ENCODE data around the gene RFPL4A.

DNA sequence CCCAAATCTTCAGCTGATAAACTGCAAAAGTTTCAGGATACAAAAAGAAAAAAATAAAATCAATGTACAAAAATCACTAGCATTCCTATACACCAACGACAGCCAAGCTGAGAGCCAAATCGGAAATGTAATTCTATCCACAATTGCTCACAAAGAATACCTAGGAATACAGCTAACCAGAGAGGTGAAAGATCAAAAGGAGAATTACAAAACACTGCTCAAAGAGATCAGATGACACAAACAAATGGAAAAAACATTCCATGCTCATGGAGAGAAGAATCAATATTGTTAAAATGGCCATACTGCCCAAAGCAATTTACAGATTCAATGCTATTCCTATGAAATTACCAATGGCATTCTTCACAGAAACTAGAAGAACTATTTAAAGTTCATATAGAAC lies 43.4 kb downstream of the RFPL4A start:
- TF ChIP-seq YY1 (IDR thresholded peaks at IDR 0.05; ENCODE audit: insufficient read depth, insufficient read length) (no peak), ZNF274 (IDR thresholded peaks at IDR 0.05; ENCODE audit: low read depth, low read length) (no peak), SUZ12 (IDR thresholded peaks at IDR 0.05; ENCODE audit: extremely low read depth, insufficient read depth, insufficient read length) (no peak)
